ENCODE measurements around the gene MRPL58. TPM values are rescaled to one million over a fixed set of nuclear protein-coding genes. Genes with fewer than 3 reads are reported as not detected.

MRPL58 gene
- total RNA-seq, 1 donor from 2014 or later: 23.8 TPM

DNA sequence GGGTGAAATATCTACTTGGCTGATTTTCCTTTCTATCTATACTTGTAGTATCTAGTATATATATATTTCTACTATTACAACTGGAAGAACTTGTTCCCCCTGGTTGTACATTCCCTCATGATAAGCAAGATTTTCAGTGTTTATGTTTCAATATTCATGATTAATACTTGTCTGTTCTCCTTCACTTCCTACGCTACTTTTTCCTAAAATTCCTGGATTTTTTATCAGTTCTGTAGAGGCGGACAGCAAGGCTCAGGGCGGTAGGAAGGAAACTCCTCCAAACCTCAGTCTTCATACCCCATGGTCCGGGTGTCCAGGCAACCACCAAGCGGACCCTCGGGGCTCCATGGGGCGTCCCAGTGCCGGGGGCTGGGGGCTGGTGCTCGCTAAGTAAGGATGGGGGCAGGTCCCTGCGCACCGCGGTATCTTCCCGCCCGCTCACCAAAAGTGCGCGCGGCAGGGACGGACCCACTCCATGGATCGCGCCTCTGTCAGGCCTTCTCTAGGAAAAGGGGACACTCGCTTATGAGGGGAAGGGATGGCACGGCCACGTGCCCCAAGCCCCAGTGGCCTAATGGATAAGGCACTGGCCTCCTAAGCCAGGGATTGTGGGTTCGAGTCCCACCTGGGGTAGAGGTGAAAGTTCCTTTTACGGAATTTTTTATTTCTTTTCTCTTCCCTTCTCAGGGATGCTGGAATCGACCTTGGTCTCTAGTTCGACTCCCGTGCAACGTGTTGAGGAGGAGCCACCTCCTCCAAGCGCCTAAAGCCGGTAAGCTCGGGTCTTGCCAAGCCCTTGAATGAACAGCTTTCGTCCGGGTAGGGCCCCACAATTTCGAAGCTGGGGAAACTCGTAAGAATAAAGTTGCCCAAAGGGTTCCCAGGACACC is 21.1 kb downstream of the MRPL58 start:
- H3K36me3 ChIP-seq (ENCODE audit: insufficient read depth, low read length): peaks cover 3% of the 10 kb centered on the region
- peak overlapping the region; percentile 75 for H2AFZ ChIP-seq (ENCODE audit: low read depth, low read length)
- H3K4me1 Mint-ChIP-seq (ENCODE audit: low read depth, unreplicated experiment): no peaks in the 10 kb centered on the region
- H3K27me3 Mint-ChIP-seq (ENCODE audit: low read depth, unreplicated experiment): peaks cover 6% of the 10 kb centered on the region
- H3K9me3 ChIP-seq (ENCODE audit: insufficient read depth, low read depth, low read length): peaks cover 10% of the 10 kb centered on the region
- peak overlapping the region; percentile 96 for H3K4me3 Mint-ChIP-seq (ENCODE audit: unreplicated experiment)
- H3K4me3 ChIP-seq (ENCODE audit: insufficient read depth, low read depth, low read length): peak overlapping the region; percentile 99
- H3K27me3 ChIP-seq (ENCODE audit: insufficient read depth, low read length): no peaks in the 10 kb centered on the region
- H3K27ac ChIP-seq (ENCODE audit: low read depth, low read length): peak overlapping the region; percentile 1
- no peak for TF ChIP-seq EZH2 (IDR thresholded peaks at IDR 0.05; ENCODE audit: insufficient read depth, low read length)
- TF ChIP-seq, protein P1, sequence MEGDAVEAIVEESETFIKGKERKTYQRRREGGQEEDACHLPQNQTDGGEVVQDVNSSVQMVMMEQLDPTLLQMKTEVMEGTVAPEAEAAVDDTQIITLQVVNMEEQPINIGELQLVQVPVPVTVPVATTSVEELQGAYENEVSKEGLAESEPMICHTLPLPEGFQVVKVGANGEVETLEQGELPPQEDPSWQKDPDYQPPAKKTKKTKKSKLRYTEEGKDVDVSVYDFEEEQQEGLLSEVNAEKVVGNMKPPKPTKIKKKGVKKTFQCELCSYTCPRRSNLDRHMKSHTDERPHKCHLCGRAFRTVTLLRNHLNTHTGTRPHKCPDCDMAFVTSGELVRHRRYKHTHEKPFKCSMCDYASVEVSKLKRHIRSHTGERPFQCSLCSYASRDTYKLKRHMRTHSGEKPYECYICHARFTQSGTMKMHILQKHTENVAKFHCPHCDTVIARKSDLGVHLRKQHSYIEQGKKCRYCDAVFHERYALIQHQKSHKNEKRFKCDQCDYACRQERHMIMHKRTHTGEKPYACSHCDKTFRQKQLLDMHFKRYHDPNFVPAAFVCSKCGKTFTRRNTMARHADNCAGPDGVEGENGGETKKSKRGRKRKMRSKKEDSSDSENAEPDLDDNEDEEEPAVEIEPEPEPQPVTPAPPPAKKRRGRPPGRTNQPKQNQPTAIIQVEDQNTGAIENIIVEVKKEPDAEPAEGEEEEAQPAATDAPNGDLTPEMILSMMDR (IDR thresholded peaks at IDR 0.05; ENCODE audit: insufficient read depth, low read depth, low read length): no peak
- FAIRE-seq: no peak
- peak overlapping the region; percentile 99 for H3K4me2 ChIP-seq (ENCODE audit: low read length)
- peaks cover 6% of the 10 kb centered on the region for H3K36me3 Mint-ChIP-seq (ENCODE audit: low read depth, unreplicated experiment)
- H3K9me3 Mint-ChIP-seq (ENCODE audit: unreplicated experiment): peaks cover 9% of the 10 kb centered on the region
- peak; percentile 78 for DNase-seq (ENCODE audit: low read depth)
- H4K20me1 ChIP-seq (ENCODE audit: insufficient read depth, low read length): peaks cover 3% of the 10 kb centered on the region
- H3K4me1 ChIP-seq (ENCODE audit: insufficient read depth, low read length): peaks cover 19% of the 10 kb centered on the region
- peak overlapping the region; percentile 99 for H3K9ac ChIP-seq (ENCODE audit: low read length)
- peak overlapping the region; percentile 95 for H3K27ac Mint-ChIP-seq (ENCODE audit: unreplicated experiment)
- no peaks in the 10 kb centered on the region for H3K79me2 ChIP-seq (ENCODE audit: insufficient read depth, low read length)

DNA sequence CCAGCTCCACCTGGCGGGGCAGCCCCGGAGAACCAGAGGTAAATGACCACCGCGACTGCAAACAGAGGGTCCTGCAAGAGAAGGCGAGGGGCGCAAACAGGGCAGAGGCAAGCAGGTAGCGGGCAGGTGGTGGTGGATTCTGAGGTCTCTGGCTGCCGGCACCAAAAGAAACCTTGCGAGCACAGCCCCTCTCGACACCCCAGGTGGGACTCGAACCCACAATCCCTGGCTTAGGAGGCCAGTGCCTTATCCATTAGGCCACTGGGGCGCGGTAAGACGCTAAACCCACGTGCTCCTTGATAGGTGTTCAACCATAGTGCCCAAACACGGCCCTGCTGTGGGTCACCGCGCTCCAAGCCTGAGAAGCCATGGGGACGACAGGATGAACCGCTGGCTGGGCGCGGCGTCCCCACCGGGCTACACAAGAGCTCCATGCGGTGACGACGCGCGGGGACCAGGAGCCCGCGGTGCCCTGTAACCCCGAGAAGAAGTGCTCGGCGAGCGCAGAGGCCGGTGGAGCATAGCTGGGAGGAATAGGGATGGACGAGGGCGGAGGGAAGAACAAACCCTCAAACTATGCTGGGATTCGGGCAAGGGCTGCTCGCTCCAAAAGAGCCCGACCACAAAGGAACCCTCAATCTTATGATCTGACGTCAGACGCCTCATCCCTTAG is 21.9 kb downstream of the MRPL58 start:
- H3K4me2 ChIP-seq (ENCODE audit: low read length): peak overlapping the region; percentile 99
- H3K27me3 ChIP-seq (ENCODE audit: insufficient read depth, low read length): no peaks in the 10 kb centered on the region
- H3K36me3 ChIP-seq (ENCODE audit: insufficient read depth, low read length): peaks cover 5% of the 10 kb centered on the region
- Mint-ChIP-seq H3K36me3 (ENCODE audit: low read depth, unreplicated experiment) (peaks cover 9% of the 10 kb centered on the region), H3K27me3 (ENCODE audit: low read depth, unreplicated experiment) (peaks cover 6% of the 10 kb centered on the region), H3K9me3 (ENCODE audit: unreplicated experiment) (peaks cover 7% of the 10 kb centered on the region), H3K4me3 (ENCODE audit: unreplicated experiment) (peak overlapping the region; percentile 96), H3K27ac (ENCODE audit: unreplicated experiment) (peak overlapping the region; percentile 95), H3K4me1 (ENCODE audit: low read depth, unreplicated experiment) (no peaks in the 10 kb centered on the region)
- peak overlapping the region; percentile 98 for H3K27ac ChIP-seq (ENCODE audit: low read depth, low read length)
- H3K4me3 ChIP-seq (ENCODE audit: insufficient read depth, low read depth, low read length): peak overlapping the region; percentile 99
- DNase-seq (ENCODE audit: low read depth) (peak; percentile 71), FAIRE-seq (no peak)
- peaks cover 19% of the 10 kb centered on the region for H3K4me1 ChIP-seq (ENCODE audit: insufficient read depth, low read length)
- peaks cover 3% of the 10 kb centered on the region for H4K20me1 ChIP-seq (ENCODE audit: insufficient read depth, low read length)
- peak overlapping the region; percentile 99 for H3K9ac ChIP-seq (ENCODE audit: low read length)
- H2AFZ ChIP-seq (ENCODE audit: low read depth, low read length): peak overlapping the region; percentile 100
- H3K9me3 ChIP-seq (ENCODE audit: insufficient read depth, low read depth, low read length): peaks cover 10% of the 10 kb centered on the region
- no peak for TF ChIP-seq EZH2 (IDR thresholded peaks at IDR 0.05; ENCODE audit: insufficient read depth, low read length)
- TF ChIP-seq, protein P1 (IDR thresholded peaks at IDR 0.05; ENCODE audit: insufficient read depth, low read depth, low read length): no peak
- no peaks in the 10 kb centered on the region for H3K79me2 ChIP-seq (ENCODE audit: insufficient read depth, low read length)

All from astrocyte (in vitro differentiated cells and primary cell).